ENCODE measurements around the gene VWA8.
"Not testable (repeated sequence)": the region's sequence is repeated elsewhere in the genome, so short reads cannot be mapped to it uniquely, and the experiment has no call there.

The VWA8 gene

GRCh38 chr13:41545432-41545707 is 415.5 kb downstream of the VWA8 start:
- Histone ChIP-seq H3K27me3 (ENCODE audit: control insufficient read depth, insufficient read depth, low read length) (no peaks in the 10 kb centered on the region; the same call in 1 of the 2 replicates), H3K4me3 (ENCODE audit: low read depth, low read length) (no peak overlapping the region), H3K9me3 (ENCODE audit: control insufficient read depth, insufficient read depth, low read length) (peaks cover 5% of the 10 kb centered on the region; the same call in 1 of the 2 replicates), H3K27ac (ENCODE audit: low read depth, low read length) (no peak overlapping the region), H3K9ac (ENCODE audit: low read depth, low read length) (no peak overlapping the region), H3K4me1 (ENCODE audit: control insufficient read depth, insufficient read depth, low read length) (no peaks in the 10 kb centered on the region; the same call in 1 of the 2 replicates), H3K36me3 (ENCODE audit: control insufficient read depth, insufficient read depth, low read length) (no peaks in the 10 kb centered on the region)

GRCh38 chr13:41543664-41544300 is 417.1 kb downstream of the VWA8 start:
- H3K9ac ChIP-seq (ENCODE audit: low read depth, low read length) = no peak overlapping the region
- no peaks in the 10 kb centered on the region; the same call in 1 of the 2 replicates for H3K27me3 ChIP-seq (ENCODE audit: control insufficient read depth, insufficient read depth, low read length)
- H3K27ac ChIP-seq (ENCODE audit: low read depth, low read length) = no peak overlapping the region
- H3K4me1 ChIP-seq (ENCODE audit: control insufficient read depth, insufficient read depth, low read length) = no peaks in the 10 kb centered on the region; the same call in 1 of the 2 replicates
- H3K9me3 ChIP-seq (ENCODE audit: control insufficient read depth, insufficient read depth, low read length) = peaks cover 5% of the 10 kb centered on the region; the same call in 1 of the 2 replicates
- H3K4me3 ChIP-seq (ENCODE audit: low read depth, low read length) = no peak overlapping the region
- no peaks in the 10 kb centered on the region for H3K36me3 ChIP-seq (ENCODE audit: control insufficient read depth, insufficient read depth, low read length)

DNA sequence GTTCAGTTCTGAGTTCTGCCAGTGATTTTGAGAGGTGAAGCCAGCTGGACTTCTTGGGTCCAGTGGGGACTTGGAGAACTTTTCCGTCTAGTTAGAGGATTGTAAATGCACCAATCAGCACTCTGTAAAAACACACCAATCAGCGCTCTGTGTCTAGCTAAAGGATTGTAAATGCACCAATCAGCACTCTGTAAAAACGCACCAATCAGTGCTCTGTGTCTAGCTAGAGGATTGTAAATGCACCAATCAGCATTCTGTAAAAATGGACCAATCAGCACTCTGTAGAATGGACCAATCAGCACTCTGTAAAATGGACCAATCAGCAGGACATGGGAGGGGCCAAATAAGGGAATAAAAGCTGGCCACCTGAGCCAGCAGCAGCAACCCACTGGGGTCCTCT is 418.1 kb downstream of the VWA8 start:
- not testable (repeated sequence) for H3K27me3 ChIP-seq (ENCODE audit: control insufficient read depth, insufficient read depth, low read length); H3K9ac ChIP-seq (ENCODE audit: low read depth, low read length); H3K4me3 ChIP-seq (ENCODE audit: low read depth, low read length); H3K27ac ChIP-seq (ENCODE audit: low read depth, low read length); H3K4me1 ChIP-seq (ENCODE audit: control insufficient read depth, insufficient read depth, low read length); H3K36me3 ChIP-seq (ENCODE audit: control insufficient read depth, insufficient read depth, low read length); H3K9me3 ChIP-seq (ENCODE audit: control insufficient read depth, insufficient read depth, low read length)

- no peak overlapping the region for H3K9ac ChIP-seq (ENCODE audit: low read depth, low read length)
- no peak overlapping the region for H3K4me3 ChIP-seq (ENCODE audit: low read depth, low read length)
- peaks cover 5% of the 10 kb centered on the region; the same call in 1 of the 2 replicates for H3K9me3 ChIP-seq (ENCODE audit: control insufficient read depth, insufficient read depth, low read length)
- no peaks in the 10 kb centered on the region for H3K36me3 ChIP-seq (ENCODE audit: control insufficient read depth, insufficient read depth, low read length)
- H3K27ac ChIP-seq (ENCODE audit: low read depth, low read length) = no peak overlapping the region
- no peaks in the 10 kb centered on the region; the same call in 1 of the 2 replicates for H3K27me3 ChIP-seq (ENCODE audit: control insufficient read depth, insufficient read depth, low read length)
- H3K4me1 ChIP-seq (ENCODE audit: control insufficient read depth, insufficient read depth, low read length) = no peaks in the 10 kb centered on the region
Measured at GRCh38 chr13:41542281-41542680, 418.6 kb downstream of the VWA8 start.

- no peak overlapping the region for H3K4me3 ChIP-seq (ENCODE audit: low read depth, low read length)
- H3K4me1 ChIP-seq (ENCODE audit: control insufficient read depth, insufficient read depth, low read length) = no peaks in the 10 kb centered on the region
- H3K27ac ChIP-seq (ENCODE audit: low read depth, low read length) = no peak overlapping the region
- peaks cover 5% of the 10 kb centered on the region; the same call in 1 of the 2 replicates for H3K9me3 ChIP-seq (ENCODE audit: control insufficient read depth, insufficient read depth, low read length)
- H3K36me3 ChIP-seq (ENCODE audit: control insufficient read depth, insufficient read depth, low read length) = no peaks in the 10 kb centered on the region
- no peak overlapping the region for H3K9ac ChIP-seq (ENCODE audit: low read depth, low read length)
- no peaks in the 10 kb centered on the region; the same call in 1 of the 2 replicates for H3K27me3 ChIP-seq (ENCODE audit: control insufficient read depth, insufficient read depth, low read length)
Measured at GRCh38 chr13:41541142-41541938, 419.6 kb downstream of the VWA8 start.

DNA sequence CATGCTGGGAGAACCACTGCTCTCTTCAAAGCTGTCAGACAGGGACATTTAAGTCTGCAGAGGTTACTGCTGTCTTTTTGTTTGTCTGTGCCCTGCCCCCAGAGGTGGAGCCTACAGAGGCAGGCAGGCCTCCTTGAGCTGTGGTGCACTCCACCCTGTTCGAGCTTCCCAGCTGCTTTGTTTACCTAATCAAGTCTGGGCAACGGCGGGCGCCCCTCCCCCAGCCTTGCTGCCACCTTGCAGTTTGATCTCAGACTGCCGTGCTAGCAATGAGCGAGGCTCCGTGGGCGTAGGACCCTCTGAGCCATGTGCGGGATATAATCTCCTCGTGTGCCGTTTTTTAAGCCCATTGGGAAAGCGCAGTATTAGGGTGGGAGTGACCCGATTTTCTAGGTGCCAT is 420.7 kb downstream of the VWA8 start:
- H3K27me3 ChIP-seq (ENCODE audit: control insufficient read depth, insufficient read depth, low read length); H3K4me1 ChIP-seq (ENCODE audit: control insufficient read depth, insufficient read depth, low read length); H3K36me3 ChIP-seq (ENCODE audit: control insufficient read depth, insufficient read depth, low read length); H3K4me3 ChIP-seq (ENCODE audit: low read depth, low read length); H3K27ac ChIP-seq (ENCODE audit: low read depth, low read length); H3K9me3 ChIP-seq (ENCODE audit: control insufficient read depth, insufficient read depth, low read length); H3K9ac ChIP-seq (ENCODE audit: low read depth, low read length): not testable (repeated sequence)

- Histone ChIP-seq H3K27ac (ENCODE audit: low read depth, low read length) (no peak overlapping the region), H3K4me1 (ENCODE audit: control insufficient read depth, insufficient read depth, low read length) (no peaks in the 10 kb centered on the region), H3K9ac (ENCODE audit: low read depth, low read length) (no peak overlapping the region), H3K27me3 (ENCODE audit: control insufficient read depth, insufficient read depth, low read length) (no peaks in the 10 kb centered on the region), H3K36me3 (ENCODE audit: control insufficient read depth, insufficient read depth, low read length) (no peaks in the 10 kb centered on the region), H3K4me3 (ENCODE audit: low read depth, low read length) (no peak overlapping the region), H3K9me3 (ENCODE audit: control insufficient read depth, insufficient read depth, low read length) (no peaks in the 10 kb centered on the region)
Measured at GRCh38 chr13:41533266-41534052, 427.4 kb downstream of the VWA8 start.

- H3K4me3 ChIP-seq (ENCODE audit: low read depth, low read length) = no peak overlapping the region
- no peak overlapping the region for H3K27ac ChIP-seq (ENCODE audit: low read depth, low read length)
- H3K9ac ChIP-seq (ENCODE audit: low read depth, low read length) = no peak overlapping the region
- peaks cover 5% of the 10 kb centered on the region; the same call in 1 of the 2 replicates for H3K4me1 ChIP-seq (ENCODE audit: control insufficient read depth, insufficient read depth, low read length)
- H3K36me3 ChIP-seq (ENCODE audit: control insufficient read depth, insufficient read depth, low read length) = no peaks in the 10 kb centered on the region
- H3K9me3 ChIP-seq (ENCODE audit: control insufficient read depth, insufficient read depth, low read length) = no peaks in the 10 kb centered on the region
- no peaks in the 10 kb centered on the region for H3K27me3 ChIP-seq (ENCODE audit: control insufficient read depth, insufficient read depth, low read length)
Measured at GRCh38 chr13:41528021-41528420, 432.9 kb downstream of the VWA8 start.

DNA sequence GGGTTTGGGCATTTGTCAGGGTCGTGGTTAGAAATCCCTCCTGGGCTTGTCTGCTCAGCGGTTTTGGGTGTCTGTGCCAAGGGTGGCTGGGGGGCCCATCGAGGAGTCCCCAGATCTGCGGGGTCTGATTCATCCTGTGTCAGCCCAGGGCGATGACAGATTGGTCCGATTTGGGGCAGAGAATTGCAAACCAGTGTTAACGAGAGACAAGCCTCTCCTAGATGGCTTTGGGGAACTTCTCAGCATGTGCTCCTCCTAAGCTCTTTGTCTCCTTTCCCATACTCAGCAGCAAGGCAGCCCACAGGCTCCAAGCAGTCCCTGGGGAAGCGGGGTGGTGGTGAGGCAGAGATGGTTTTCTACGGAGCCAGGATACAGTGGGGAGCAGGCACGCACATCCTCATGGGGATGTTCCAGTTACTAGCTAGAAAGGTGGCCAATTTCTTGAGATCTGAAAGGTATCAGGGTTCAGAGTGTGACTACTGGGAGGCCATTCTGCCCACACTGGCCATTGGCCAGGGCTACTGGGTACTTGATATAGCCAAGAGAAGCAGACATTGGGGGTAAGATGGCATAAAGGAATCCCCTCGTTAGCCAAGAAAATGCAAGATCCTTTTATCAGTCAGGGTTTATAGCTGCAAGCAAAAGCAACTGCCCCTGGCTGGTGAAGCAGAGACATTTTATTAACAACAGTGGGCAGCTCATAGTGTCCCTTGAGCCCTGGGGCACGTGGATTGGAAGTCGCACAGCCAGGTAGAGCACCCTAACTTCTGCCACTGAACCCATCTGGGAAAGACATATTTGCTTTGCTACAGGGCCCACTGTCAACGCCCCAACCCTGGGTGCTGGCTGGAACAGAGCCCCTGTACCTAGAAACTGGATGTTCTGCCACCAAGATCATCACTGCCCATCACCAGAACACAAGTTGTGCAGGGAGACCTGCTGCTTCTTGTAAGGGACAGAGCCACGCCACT is 440.0 kb downstream of the VWA8 start:
- H3K27ac ChIP-seq (ENCODE audit: low read depth, low read length) = no peak overlapping the region
- no peaks in the 10 kb centered on the region for H3K36me3 ChIP-seq (ENCODE audit: control insufficient read depth, insufficient read depth, low read length)
- no peak overlapping the region for H3K9ac ChIP-seq (ENCODE audit: low read depth, low read length)
- H3K9me3 ChIP-seq (ENCODE audit: control insufficient read depth, insufficient read depth, low read length) = no peaks in the 10 kb centered on the region
- no peaks in the 10 kb centered on the region for H3K27me3 ChIP-seq (ENCODE audit: control insufficient read depth, insufficient read depth, low read length)
- H3K4me1 ChIP-seq (ENCODE audit: control insufficient read depth, insufficient read depth, low read length) = peaks cover 5% of the 10 kb centered on the region; the same call in 1 of the 2 replicates
- no peak overlapping the region for H3K4me3 ChIP-seq (ENCODE audit: low read depth, low read length)

DNA sequence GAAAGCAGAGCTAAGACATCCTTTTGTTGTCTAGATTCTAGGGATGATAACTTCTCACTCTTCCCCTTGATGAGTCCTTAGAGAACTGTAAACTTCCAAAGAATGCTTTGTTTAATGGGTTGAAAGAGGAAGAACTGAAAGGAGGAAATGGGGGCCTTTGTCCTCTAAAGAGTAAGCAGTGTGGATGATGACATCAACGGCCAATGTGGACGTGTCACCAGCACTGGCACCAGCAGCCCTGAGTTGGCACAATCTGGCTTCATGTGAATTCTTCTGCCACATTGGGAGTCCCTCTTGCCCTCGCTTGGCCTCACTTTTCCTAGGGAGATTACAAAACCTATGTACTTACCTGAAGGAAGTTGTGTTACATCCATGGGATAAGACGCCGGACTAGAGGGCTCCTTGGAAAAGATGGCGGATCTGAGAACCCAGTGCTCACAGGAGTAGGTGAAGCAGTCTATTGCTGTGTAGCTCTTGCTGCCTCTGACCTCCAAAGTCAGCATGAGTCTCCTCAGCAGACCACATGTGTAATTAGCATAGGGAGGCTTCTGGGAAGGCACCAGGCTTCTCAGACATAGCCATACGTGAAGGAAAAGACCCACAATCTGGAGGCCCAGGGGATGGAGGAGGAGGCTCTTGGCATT is 440.8 kb downstream of the VWA8 start:
- peaks cover 5% of the 10 kb centered on the region; the same call in 1 of the 2 replicates for H3K4me1 ChIP-seq (ENCODE audit: control insufficient read depth, insufficient read depth, low read length)
- H3K9me3 ChIP-seq (ENCODE audit: control insufficient read depth, insufficient read depth, low read length) = no peaks in the 10 kb centered on the region
- no peak overlapping the region for H3K27ac ChIP-seq (ENCODE audit: low read depth, low read length)
- no peaks in the 10 kb centered on the region for H3K36me3 ChIP-seq (ENCODE audit: control insufficient read depth, insufficient read depth, low read length)
- H3K27me3 ChIP-seq (ENCODE audit: control insufficient read depth, insufficient read depth, low read length) = no peaks in the 10 kb centered on the region
- no peak overlapping the region for H3K9ac ChIP-seq (ENCODE audit: low read depth, low read length)
- H3K4me3 ChIP-seq (ENCODE audit: low read depth, low read length) = no peak overlapping the region

Measured in HUES48 (cell line).